SK-N-SH treated with all-trans-retinoic acid at 6 μM for 48 hours (cell line): ENCODE data around the gene S100A3.

Experiments used
- ARNTL ChIP-seq: fragments of 450-650 bp; formaldehyde crosslinking; IDR thresholded peaks from 2 replicates; pipeline ENCODE4 v1.5.0; 2020; ENCODE audit warnings: low read depth, mild to moderate bottlenecking, moderate library complexity, borderline replicate concordance
- CSDC2 ChIP-seq: fragments of 250-450 bp; sonication (Bioruptor Pico); IDR thresholded peaks from 2 replicates; pipeline ENCODE4 v1.5.0; 2020; ENCODE audit warnings: mild to moderate bottlenecking, moderate library complexity
- RARB ChIP-seq: fragments of 250-450 bp; sonication (Bioruptor Pico); IDR thresholded peaks from 2 replicates; pipeline ENCODE4 v1.8.0; 2021; ENCODE audit warnings: mild to moderate bottlenecking, moderate library complexity
- TOX ChIP-seq: fragments of 250-450 bp; sonication (Bioruptor Pico); IDR thresholded peaks from 2 replicates; pipeline ENCODE4 v1.8.0; 2021; ENCODE audit warnings: mild to moderate bottlenecking, moderate library complexity, borderline replicate concordance
- ZFP3 ChIP-seq: fragments of 250-450 bp; sonication (Bioruptor Pico); IDR thresholded peaks from 2 replicates; pipeline ENCODE4 v1.5.0; 2020; ENCODE audit warnings: mild to moderate bottlenecking, moderate library complexity
- ZNF70 ChIP-seq: fragments of 450-650 bp; formaldehyde crosslinking; IDR thresholded peaks from 2 replicates; pipeline ENCODE4 v1.5.0; 2020; ENCODE audit warnings: mild to moderate bottlenecking, moderate library complexity
- TF ChIP-seq, protein P1 (sequence below): fragments of 250-450 bp; sonication (Bioruptor Pico); IDR thresholded peaks from 2 replicates; pipeline ENCODE4 v1.8.0; 2020; ENCODE audit warnings: mild to moderate bottlenecking, moderate library complexity, borderline replicate concordance
- TF ChIP-seq, protein P2 (sequence below): fragments of 250-450 bp; sonication (Bioruptor Pico); IDR thresholded peaks from 2 replicates; pipeline ENCODE4 v1.8.0; 2021; ENCODE audit warnings: low read depth, mild to moderate bottlenecking, moderate library complexity, borderline replicate concordance
- TF ChIP-seq, protein P3 (sequence below): fragments of 250-450 bp; sonication (Bioruptor Pico); IDR thresholded peaks from 2 replicates; pipeline ENCODE4 v1.5.1; 2020; ENCODE audit warnings: low read depth, mild to moderate bottlenecking, moderate library complexity

DNA sequence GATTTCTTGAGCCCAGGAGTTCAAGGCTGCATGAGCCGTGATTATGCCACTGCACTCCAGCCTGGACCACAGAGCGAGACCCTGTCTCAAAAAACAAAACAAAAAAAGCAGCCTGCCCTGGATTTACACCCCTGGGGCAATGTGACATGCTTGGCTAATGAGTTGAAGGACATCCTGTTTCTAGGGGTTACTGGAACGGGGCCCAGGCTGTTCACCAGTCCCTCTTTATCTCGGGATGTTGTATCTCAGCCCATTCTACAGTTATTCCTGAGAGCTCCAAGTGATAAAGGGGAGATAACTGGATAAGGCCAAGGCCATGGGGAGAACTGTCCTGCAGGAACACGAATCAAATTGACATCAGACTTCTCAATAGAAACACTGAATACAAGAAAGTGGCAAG, 38.3 kb upstream of the S100A3 start:
- TF ChIP-seq TOX (CRISPR knock-in tag) (no peak), ARNTL (no peak), ZNF70 (CRISPR knock-in tag) (no peak), CSDC2 (CRISPR knock-in tag) (no peak), RARB (CRISPR knock-in tag) (no peak), ZFP3 (CRISPR knock-in tag) (no peak)
- TF ChIP-seq, protein P1, sequence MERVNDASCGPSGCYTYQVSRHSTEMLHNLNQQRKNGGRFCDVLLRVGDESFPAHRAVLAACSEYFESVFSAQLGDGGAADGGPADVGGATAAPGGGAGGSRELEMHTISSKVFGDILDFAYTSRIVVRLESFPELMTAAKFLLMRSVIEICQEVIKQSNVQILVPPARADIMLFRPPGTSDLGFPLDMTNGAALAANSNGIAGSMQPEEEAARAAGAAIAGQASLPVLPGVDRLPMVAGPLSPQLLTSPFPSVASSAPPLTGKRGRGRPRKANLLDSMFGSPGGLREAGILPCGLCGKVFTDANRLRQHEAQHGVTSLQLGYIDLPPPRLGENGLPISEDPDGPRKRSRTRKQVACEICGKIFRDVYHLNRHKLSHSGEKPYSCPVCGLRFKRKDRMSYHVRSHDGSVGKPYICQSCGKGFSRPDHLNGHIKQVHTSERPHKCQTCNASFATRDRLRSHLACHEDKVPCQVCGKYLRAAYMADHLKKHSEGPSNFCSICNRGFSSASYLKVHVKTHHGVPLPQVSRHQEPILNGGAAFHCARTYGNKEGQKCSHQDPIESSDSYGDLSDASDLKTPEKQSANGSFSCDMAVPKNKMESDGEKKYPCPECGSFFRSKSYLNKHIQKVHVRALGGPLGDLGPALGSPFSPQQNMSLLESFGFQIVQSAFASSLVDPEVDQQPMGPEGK (CRISPR knock-in tag): no peak
- TF ChIP-seq, protein P2, sequence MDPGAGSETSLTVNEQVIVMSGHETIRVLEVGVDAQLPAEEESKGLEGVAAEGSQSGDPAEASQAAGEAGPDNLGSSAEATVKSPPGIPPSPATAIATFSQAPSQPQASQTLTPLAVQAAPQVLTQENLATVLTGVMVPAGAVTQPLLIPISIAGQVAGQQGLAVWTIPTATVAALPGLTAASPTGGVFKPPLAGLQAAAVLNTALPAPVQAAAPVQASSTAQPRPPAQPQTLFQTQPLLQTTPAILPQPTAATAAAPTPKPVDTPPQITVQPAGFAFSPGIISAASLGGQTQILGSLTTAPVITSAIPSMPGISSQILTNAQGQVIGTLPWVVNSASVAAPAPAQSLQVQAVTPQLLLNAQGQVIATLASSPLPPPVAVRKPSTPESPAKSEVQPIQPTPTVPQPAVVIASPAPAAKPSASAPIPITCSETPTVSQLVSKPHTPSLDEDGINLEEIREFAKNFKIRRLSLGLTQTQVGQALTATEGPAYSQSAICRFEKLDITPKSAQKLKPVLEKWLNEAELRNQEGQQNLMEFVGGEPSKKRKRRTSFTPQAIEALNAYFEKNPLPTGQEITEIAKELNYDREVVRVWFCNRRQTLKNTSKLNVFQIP: no peak
- TF ChIP-seq, protein P3, sequence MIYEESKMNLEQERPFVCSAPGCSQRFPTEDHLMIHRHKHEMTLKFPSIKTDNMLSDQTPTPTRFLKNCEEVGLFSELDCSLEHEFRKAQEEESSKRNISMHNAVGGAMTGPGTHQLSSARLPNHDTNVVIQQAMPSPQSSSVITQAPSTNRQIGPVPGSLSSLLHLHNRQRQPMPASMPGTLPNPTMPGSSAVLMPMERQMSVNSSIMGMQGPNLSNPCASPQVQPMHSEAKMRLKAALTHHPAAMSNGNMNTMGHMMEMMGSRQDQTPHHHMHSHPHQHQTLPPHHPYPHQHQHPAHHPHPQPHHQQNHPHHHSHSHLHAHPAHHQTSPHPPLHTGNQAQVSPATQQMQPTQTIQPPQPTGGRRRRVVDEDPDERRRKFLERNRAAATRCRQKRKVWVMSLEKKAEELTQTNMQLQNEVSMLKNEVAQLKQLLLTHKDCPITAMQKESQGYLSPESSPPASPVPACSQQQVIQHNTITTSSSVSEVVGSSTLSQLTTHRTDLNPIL (CRISPR knock-in tag): no peak
